Testis (tissue), 2 donors: ENCODE measurements around the gene GLIS1.

Source experiments
- CTCF ChIP-seq, 3 experiments: fragments of 450-650 bp in 2 of 3; fragments of 200-600 bp in 1 of 3; sonication (generic) in 1 of 3; IDR thresholded peaks; one replicate each; pipeline ENCODE4 v1.5.1; 2016 to 2019; ENCODE audit warnings: antibody characterized with exemption in 3 of 3, mild to moderate bottlenecking in 2 of 3, moderate library complexity in 1 of 3
- POLR2A ChIP-seq: fragments of 450-650 bp; IDR thresholded peaks from one replicate; pipeline ENCODE4 v1.6.1; 2017; ENCODE audit warnings: antibody characterized with exemption, mild to moderate bottlenecking, moderate library complexity

- TF ChIP-seq POLR2A (no peak), CTCF (IDR thresholded peaks at IDR 0.05) (no peak)
Measured at GRCh38 chr1:53517109-53517508, 221.9 kb downstream of the GLIS1 start.
